Right atrium auricular region (tissue), 2 donors: ENCODE data around the gene PFDN2. TPM values are rescaled to one million over a fixed set of nuclear protein-coding genes. Genes with fewer than 3 reads are reported as not detected.
"Not testable (repeated sequence)": the region's sequence is repeated elsewhere in the genome, so short reads cannot be mapped to it uniquely, and the experiment has no call there.

ENCODE experiments used
- DNase-seq: peaks from one replicate; pipeline ENCODE4 v3.0.0-alpha.2; 2019; ENCODE audit warnings: low spot score
- H3K27ac ChIP-seq, 2 donors: fragments of 200-600 bp; sonication (generic); 1 replicate in 1 of 2; 2 replicates in 1 of 2; pipeline ENCODE4 v1.5.1; 2016 to 2019
- H3K27me3 ChIP-seq, 2 donors: fragments of 200-600 bp; sonication (generic); one replicate each; pipeline versions ENCODE4 v1.5.1 to v1.6.0; 2017 to 2019
- H3K36me3 ChIP-seq: fragments of 200-600 bp; sonication (generic); one replicate; pipeline ENCODE4 v1.5.1; 2016
- H3K4me1 ChIP-seq, 2 donors: fragments of 200-600 bp; sonication (generic); one replicate each; pipeline versions ENCODE4 v1.5.1 to v1.6.0; 2017 to 2019
- H3K4me3 ChIP-seq, 2 donors: fragments of 200-600 bp; sonication (generic); 1 replicate in 1 of 2; 2 replicates in 1 of 2; pipeline ENCODE4 v1.5.1; 2017 to 2019; ENCODE audit warnings: mild to moderate bottlenecking in 1 of 2, moderate library complexity in 1 of 2
- H3K9me3 ChIP-seq, 2 donors: fragments of 200-600 bp; sonication (generic); one replicate each; pipeline ENCODE4 v1.5.1; 2019
- CTCF ChIP-seq, 2 donors: fragments of 200-600 bp; sonication (generic); IDR thresholded peaks; one replicate each; pipeline ENCODE4 v1.5.1; 2019; ENCODE audit warnings: antibody characterized with exemption in 2 of 2
- total RNA-seq, 2 donors: library from RNA; depleted of rRNA; stranded (reverse); fragments of >200 nt; gene quantifications; one replicate each; pipeline ENCODE4 v1.1.0, GENCODE V29; 2016

PFDN2 gene
- total RNA-seq, 2 donors from 2014 or later: 39.9 to 42.2 TPM

GRCh38 chr1:161069731-161070270 is 48.0 kb downstream of the PFDN2 start, which contains the start of gene ARHGAP30:
Gene ARHGAP30, minus strand, starts transcription at chr1:161069891. Its CDS starts 267 bp downstream, at chr1:161069624.
- H3K27me3 ChIP-seq: no peaks in the 10 kb centered on the region
- no peak for TF ChIP-seq CTCF (IDR thresholded peaks at IDR 0.05)
- H3K36me3 ChIP-seq: no peaks in the 10 kb centered on the region
- no peaks in the 10 kb centered on the region for H3K9me3 ChIP-seq
- peak within 1 kb of the TSS; percentile 30 to 35 for H3K27ac ChIP-seq
- H3K4me3 ChIP-seq: peak within 1 kb of the TSS; percentile 10 to 37
- no peaks in the 10 kb centered on the region for H3K4me1 ChIP-seq
- DNase-seq: peak; percentile 71

GRCh38 chr1:161069241-161069640 is 48.6 kb downstream of the PFDN2 start:
- Histone ChIP-seq H3K27ac (peak overlapping the region; percentile 30 to 35), H3K36me3 (no peaks in the 10 kb centered on the region), H3K4me1 (no peaks in the 10 kb centered on the region), H3K4me3 (peak overlapping the region; percentile 10 to 37), H3K9me3 (no peaks in the 10 kb centered on the region), H3K27me3 (no peaks in the 10 kb centered on the region)
- DNase-seq: no peak
- TF ChIP-seq CTCF (IDR thresholded peaks at IDR 0.05): no peak

- peak overlapping the region; percentile 30 to 35 for H3K27ac ChIP-seq
- H3K4me1 ChIP-seq: no peaks in the 10 kb centered on the region
Measured at GRCh38 chr1:161068306-161069234, 49.3 kb downstream of the PFDN2 start.

GRCh38 chr1:161066694-161067093 is 51.1 kb downstream of the PFDN2 start:
- no peak for TF ChIP-seq CTCF (IDR thresholded peaks at IDR 0.05)
- no peak overlapping the region for H3K27ac ChIP-seq
- H3K4me3 ChIP-seq: no peak overlapping the region
- no peaks in the 10 kb centered on the region for H3K4me1 ChIP-seq
- no peaks in the 10 kb centered on the region for H3K27me3 ChIP-seq
- DNase-seq: no peak
- H3K9me3 ChIP-seq: no peaks in the 10 kb centered on the region
- H3K36me3 ChIP-seq: no peaks in the 10 kb centered on the region

More at GRCh38 chr1:161068306-161069234, 49.3 kb downstream of the PFDN2 start:
- no peak for TF ChIP-seq CTCF (IDR thresholded peaks at IDR 0.05)
- peak overlapping the region; percentile 10 to 37 for H3K4me3 ChIP-seq
- no peaks in the 10 kb centered on the region for H3K27me3 ChIP-seq
- H3K36me3 ChIP-seq: no peaks in the 10 kb centered on the region
- H3K9me3 ChIP-seq: no peaks in the 10 kb centered on the region
- DNase-seq: peak; percentile 68

GRCh38 chr1:161065681-161066080 is 52.2 kb downstream of the PFDN2 start:
- H3K36me3 ChIP-seq, H3K4me1 ChIP-seq, H3K4me3 ChIP-seq, H3K27me3 ChIP-seq, H3K9me3 ChIP-seq, H3K27ac ChIP-seq, DNase-seq: not testable (repeated sequence)

GRCh38 chr1:161063936-161064335 is 53.9 kb downstream of the PFDN2 start:
- not testable (repeated sequence) for H3K4me1 ChIP-seq

More at GRCh38 chr1:161063936-161064335, 53.9 kb downstream of the PFDN2 start:
- H3K27me3 ChIP-seq, H3K27ac ChIP-seq, H3K9me3 ChIP-seq, DNase-seq, H3K36me3 ChIP-seq, H3K4me3 ChIP-seq: not testable (repeated sequence)
